SK-N-MC (cell line): Measurements from ENCODE around the gene CENPL.
"Not testable (repeated sequence)": the region's sequence is repeated elsewhere in the genome, so short reads cannot be mapped to it uniquely, and the experiment has no call there.

Experiments
- DNase-seq: peaks from one replicate; pipeline ENCODE4 v3.0.0-alpha.2; 2011; ENCODE audit warnings: low read depth, low spot score
- H3K27ac ChIP-seq: fragments of 200-600 bp; sonication (generic); 2 replicates; pipeline ENCODE4 v1.5.1; 2016; ENCODE audit warnings: mixed run types
- H3K36me3 ChIP-seq: fragments of 200-600 bp; sonication (generic); 2 replicates; pipeline ENCODE4 v1.6.1; 2017; ENCODE audit warnings: antibody characterized with exemption, low read length, mixed read lengths; ENCODE audit not compliant: insufficient read depth
- H3K4me3 ChIP-seq: fragments of 200-600 bp; sonication (generic); 2 replicates; pipeline ENCODE4 v1.5.1; 2016
- H3K9ac ChIP-seq: fragments of 200-600 bp; sonication (generic); 2 replicates; pipeline ENCODE4 v1.8.0; 2017; ENCODE audit warnings: mixed run types, mixed read lengths; ENCODE audit not compliant: insufficient read length
- H3K9me3 ChIP-seq: fragments of 200-600 bp; sonication (generic); 2 replicates; pipeline ENCODE4 v1.6.1; 2017; ENCODE audit warnings: low read depth, mild to moderate bottlenecking, antibody characterized with exemption, low read length, moderate library complexity, mixed read lengths
- EZH2 ChIP-seq: fragments of 200-600 bp; sonication (generic); IDR thresholded peaks from one replicate; pipeline ENCODE4 v1.6.1; 2017; ENCODE audit warnings: antibody characterized with exemption
- FOXP2 ChIP-seq: optimal IDR thresholded peaks from 2 replicates; pipeline ENCODE3; 2011; ENCODE audit warnings: mild to moderate bottlenecking, moderate library complexity; ENCODE audit not compliant: insufficient read depth; ENCODE audit errors: extremely low read length, control extremely low read depth
- POLR2AphosphoS5 ChIP-seq: IDR thresholded peaks from 2 replicates; pipeline ENCODE4 v1.6.1; 2012; ENCODE audit warnings: mild to moderate bottlenecking, low read depth, low read length, borderline replicate concordance

The CENPL gene

GRCh38 chr1:173779936-173780335 is 44.7 kb downstream of the CENPL start:
- no peak for DNase-seq
- no peak overlapping the region for H3K9ac ChIP-seq
- peaks cover 56% of the 10 kb centered on the region for H3K36me3 ChIP-seq
- H3K4me3 ChIP-seq = no peak overlapping the region
- no peak overlapping the region for H3K27ac ChIP-seq
- H3K9me3 ChIP-seq = no peaks in the 10 kb centered on the region
- TF ChIP-seq FOXP2 = no peak
- TF ChIP-seq POLR2AphosphoS5 = no peak
- TF ChIP-seq EZH2 = no peak

- H3K9ac ChIP-seq = no peak overlapping the region
- H3K9me3 ChIP-seq = no peaks in the 10 kb centered on the region
- no peak overlapping the region for H3K4me3 ChIP-seq
- peaks cover 33% of the 10 kb centered on the region for H3K36me3 ChIP-seq
- no peak for DNase-seq
- no peak overlapping the region for H3K27ac ChIP-seq
- TF ChIP-seq EZH2 = no peak
- TF ChIP-seq POLR2AphosphoS5 = no peak
- TF ChIP-seq FOXP2 = no peak
Measured at GRCh38 chr1:173775578-173776226, 49.0 kb downstream of the CENPL start.

GRCh38 chr1:173771560-173771959 is 53.1 kb downstream of the CENPL start:
- Histone ChIP-seq H3K4me3 (no peak overlapping the region), H3K9ac (no peak overlapping the region), H3K36me3 (peaks cover 18% of the 10 kb centered on the region), H3K9me3 (no peaks in the 10 kb centered on the region), H3K27ac (no peak overlapping the region; the same call in 1 of the 2 replicates)
- TF ChIP-seq EZH2 = no peak
- no peak for TF ChIP-seq POLR2AphosphoS5
- no peak for TF ChIP-seq FOXP2
- no peak for DNase-seq

- not testable (repeated sequence) for H3K4me3 ChIP-seq, DNase-seq, H3K27ac ChIP-seq, H3K9ac ChIP-seq, H3K9me3 ChIP-seq
- H3K36me3 ChIP-seq = peaks cover 14% of the 10 kb centered on the region; the same call in 1 of the 2 replicates
Measured at GRCh38 chr1:173770330-173770729, 54.4 kb downstream of the CENPL start.

GRCh38 chr1:173768827-173769226 is 55.9 kb downstream of the CENPL start:
- Histone ChIP-seq H3K36me3 (peaks cover 9% of the 10 kb centered on the region; the same call in 1 of the 2 replicates), H3K27ac (no peak overlapping the region), H3K9me3 (no peaks in the 10 kb centered on the region), H3K4me3 (no peak overlapping the region), H3K9ac (no peak overlapping the region)
- no peak for TF ChIP-seq FOXP2
- no peak for TF ChIP-seq POLR2AphosphoS5
- no peak for TF ChIP-seq EZH2
- DNase-seq = no peak

GRCh38 chr1:173768206-173768605 is 56.5 kb downstream of the CENPL start:
- DNase-seq = no peak
- Histone ChIP-seq H3K27ac (no peak overlapping the region), H3K9me3 (no peaks in the 10 kb centered on the region), H3K36me3 (peaks cover 9% of the 10 kb centered on the region; the same call in 1 of the 2 replicates), H3K9ac (no peak overlapping the region), H3K4me3 (no peak overlapping the region)
- TF ChIP-seq EZH2 (no peak), POLR2AphosphoS5 (no peak), FOXP2 (no peak)

- DNase-seq, H3K27ac ChIP-seq, H3K9ac ChIP-seq, H3K4me3 ChIP-seq, H3K9me3 ChIP-seq, H3K36me3 ChIP-seq: not testable (repeated sequence)
Measured at GRCh38 chr1:173764331-173764730, 60.4 kb downstream of the CENPL start.

- Histone ChIP-seq H3K9me3 (no peaks in the 10 kb centered on the region), H3K27ac (no peak overlapping the region), H3K9ac (no peak overlapping the region), H3K36me3 (peaks cover 42% of the 10 kb centered on the region), H3K4me3 (no peak overlapping the region)
- DNase-seq = no peak
- TF ChIP-seq FOXP2 = no peak
- no peak for TF ChIP-seq EZH2
- TF ChIP-seq POLR2AphosphoS5 = no peak
Measured at GRCh38 chr1:173758980-173759379, 65.7 kb downstream of the CENPL start.

- Histone ChIP-seq H3K9me3 (no peaks in the 10 kb centered on the region), H3K9ac (no peak overlapping the region), H3K27ac (no peak overlapping the region), H3K4me3 (no peak overlapping the region), H3K36me3 (peaks cover 42% of the 10 kb centered on the region)
- no peak for TF ChIP-seq POLR2AphosphoS5
- no peak for TF ChIP-seq EZH2
- TF ChIP-seq FOXP2 = no peak
- no peak for DNase-seq
Measured at GRCh38 chr1:173758110-173758509, 66.6 kb downstream of the CENPL start.
